Activated T-helper 17 cell treated with anti-CD3 and anti-CD28 coated beads, Interleukin-2, amount 50 U/mL, for 72 hours (primary cell): ENCODE data around the gene ANO1. TPM values are rescaled to one million over a fixed set of nuclear protein-coding genes. Genes with fewer than 3 reads are reported as not detected.

Source experiments
- ATAC-seq: fragments of 150-1000 bp; cut with Tn5 transposase; replicated peaks from 2 replicates; pipeline ENCODE4 v1.10.0; 2021; ENCODE audit warnings: mild to moderate bottlenecking, moderate library complexity
- H3K27ac Mint-ChIP-seq: one replicate; pipeline ENCODE4 v1.8.0; 2022; ENCODE audit warnings: mixed read lengths
- H3K27me3 Mint-ChIP-seq: one replicate; pipeline ENCODE4 v1.8.0; 2022; ENCODE audit warnings: mixed read lengths
- H3K36me3 Mint-ChIP-seq: one replicate; pipeline ENCODE4 v1.8.0; 2022; ENCODE audit warnings: low read depth, mild to moderate bottlenecking, mixed read lengths
- H3K4me1 Mint-ChIP-seq: one replicate; pipeline ENCODE4 v1.8.0; 2022; ENCODE audit warnings: mixed read lengths
- H3K4me3 Mint-ChIP-seq: one replicate; pipeline ENCODE4 v1.8.0; 2022; ENCODE audit warnings: mild to moderate bottlenecking, mixed read lengths
- H3K9me3 Mint-ChIP-seq: one replicate; pipeline ENCODE4 v1.8.0; 2022; ENCODE audit warnings: mixed read lengths
- total RNA-seq, 2 donors: library from RNA; stranded (reverse); gene quantifications; one replicate each; pipeline ENCODE4 v1.2.3, GENCODE V29; 2022

ANO1 gene
- total RNA-seq, 2 donors from 2014 or later, result 0.09 to 0.11 TPM

GRCh38 chr11:70117567-70118145, 39.5 kb downstream of the ANO1 start:
- no peak for ATAC-seq
- Mint-ChIP-seq H3K27me3 (peaks cover 28% of the 10 kb centered on the region), H3K9me3 (peaks cover 4% of the 10 kb centered on the region), H3K27ac (no peak overlapping the region), H3K4me3 (no peak overlapping the region), H3K36me3 (no peaks in the 10 kb centered on the region), H3K4me1 (peaks cover 6% of the 10 kb centered on the region)

- Mint-ChIP-seq H3K4me3 (no peak overlapping the region), H3K36me3 (no peaks in the 10 kb centered on the region), H3K27ac (no peak overlapping the region), H3K9me3 (peaks cover 4% of the 10 kb centered on the region), H3K4me1 (peaks cover 6% of the 10 kb centered on the region), H3K27me3 (peaks cover 28% of the 10 kb centered on the region)
- ATAC-seq, result no peak
Measured at GRCh38 chr11:70118642-70119041, 40.5 kb downstream of the ANO1 start.

- Mint-ChIP-seq H3K27ac (no peak overlapping the region), H3K27me3 (peaks cover 33% of the 10 kb centered on the region), H3K36me3 (no peaks in the 10 kb centered on the region), H3K4me1 (peaks cover 6% of the 10 kb centered on the region), H3K9me3 (peaks cover 4% of the 10 kb centered on the region), H3K4me3 (no peak overlapping the region)
- no peak for ATAC-seq
Measured at GRCh38 chr11:70119502-70119901, 41.4 kb downstream of the ANO1 start.

- no peaks in the 10 kb centered on the region for H3K36me3 Mint-ChIP-seq
- H3K4me3 Mint-ChIP-seq, result no peak overlapping the region
- H3K4me1 Mint-ChIP-seq, result peaks cover 6% of the 10 kb centered on the region
- H3K27ac Mint-ChIP-seq, result no peak overlapping the region
- peaks cover 4% of the 10 kb centered on the region for H3K9me3 Mint-ChIP-seq
- peaks cover 33% of the 10 kb centered on the region for H3K27me3 Mint-ChIP-seq
- no peak for ATAC-seq
Measured at GRCh38 chr11:70120674-70121073, 42.6 kb downstream of the ANO1 start.

- ATAC-seq, result no peak
- Mint-ChIP-seq H3K4me3 (no peak overlapping the region), H3K27ac (no peak overlapping the region), H3K36me3 (no peaks in the 10 kb centered on the region), H3K4me1 (peaks cover 6% of the 10 kb centered on the region), H3K9me3 (peaks cover 4% of the 10 kb centered on the region), H3K27me3 (peaks cover 26% of the 10 kb centered on the region)
Measured at GRCh38 chr11:70122490-70123198, 44.5 kb downstream of the ANO1 start.

GRCh38 chr11:70123711-70124110, 45.6 kb downstream of the ANO1 start:
- Mint-ChIP-seq H3K27ac (no peak overlapping the region), H3K4me3 (no peak overlapping the region), H3K36me3 (no peaks in the 10 kb centered on the region), H3K4me1 (peaks cover 6% of the 10 kb centered on the region), H3K9me3 (peaks cover 4% of the 10 kb centered on the region), H3K27me3 (peaks cover 20% of the 10 kb centered on the region)
- ATAC-seq, result no peak

- Mint-ChIP-seq H3K27me3 (peaks cover 14% of the 10 kb centered on the region), H3K27ac (no peak overlapping the region), H3K4me1 (peaks cover 6% of the 10 kb centered on the region), H3K4me3 (no peak overlapping the region), H3K36me3 (no peaks in the 10 kb centered on the region), H3K9me3 (peaks cover 2% of the 10 kb centered on the region)
- ATAC-seq, result no peak
Measured at GRCh38 chr11:70124321-70125000, 46.3 kb downstream of the ANO1 start.

- peaks cover 5% of the 10 kb centered on the region for H3K27me3 Mint-ChIP-seq
- H3K4me3 Mint-ChIP-seq, result no peak overlapping the region
- no peaks in the 10 kb centered on the region for H3K36me3 Mint-ChIP-seq
- no peaks in the 10 kb centered on the region for H3K9me3 Mint-ChIP-seq
- no peak for ATAC-seq
- no peak overlapping the region for H3K27ac Mint-ChIP-seq
- H3K4me1 Mint-ChIP-seq, result peaks cover under 1% of the 10 kb centered on the region
Measured at GRCh38 chr11:70126494-70126893, 48.4 kb downstream of the ANO1 start.

GRCh38 chr11:70127653-70128434, 49.7 kb downstream of the ANO1 start:
- H3K27me3 Mint-ChIP-seq, result peaks cover 4% of the 10 kb centered on the region
- H3K27ac Mint-ChIP-seq, result no peak overlapping the region
- no peaks in the 10 kb centered on the region for H3K36me3 Mint-ChIP-seq
- H3K4me1 Mint-ChIP-seq, result no peaks in the 10 kb centered on the region
- H3K9me3 Mint-ChIP-seq, result no peaks in the 10 kb centered on the region
- no peak for ATAC-seq
- no peak overlapping the region for H3K4me3 Mint-ChIP-seq

- Mint-ChIP-seq H3K4me3 (no peak overlapping the region), H3K36me3 (no peaks in the 10 kb centered on the region), H3K27me3 (peaks cover 4% of the 10 kb centered on the region), H3K9me3 (no peaks in the 10 kb centered on the region), H3K27ac (no peak overlapping the region), H3K4me1 (no peaks in the 10 kb centered on the region)
- no peak for ATAC-seq
Measured at GRCh38 chr11:70128435-70128906, 50.4 kb downstream of the ANO1 start.

- no peak overlapping the region for H3K4me3 Mint-ChIP-seq
- H3K9me3 Mint-ChIP-seq, result no peaks in the 10 kb centered on the region
- no peak overlapping the region for H3K27ac Mint-ChIP-seq
Measured at GRCh38 chr11:70129051-70129592, 51.0 kb downstream of the ANO1 start.

GRCh38 chr11:70130636-70131035, 52.5 kb downstream of the ANO1 start:
- no peak for ATAC-seq
- Mint-ChIP-seq H3K4me3 (no peak overlapping the region), H3K36me3 (no peaks in the 10 kb centered on the region), H3K27ac (no peak overlapping the region), H3K4me1 (no peaks in the 10 kb centered on the region), H3K9me3 (no peaks in the 10 kb centered on the region), H3K27me3 (no peaks in the 10 kb centered on the region)

More at GRCh38 chr11:70129051-70129592, 51.0 kb downstream of the ANO1 start:
- Mint-ChIP-seq H3K36me3 (no peaks in the 10 kb centered on the region), H3K27me3 (peaks cover 1% of the 10 kb centered on the region), H3K4me1 (no peaks in the 10 kb centered on the region)
- ATAC-seq, result no peak

GRCh38 chr11:70131606-70132190, 53.6 kb downstream of the ANO1 start:
- Mint-ChIP-seq H3K4me3 (no peak overlapping the region), H3K36me3 (no peaks in the 10 kb centered on the region), H3K27ac (no peak overlapping the region), H3K4me1 (no peaks in the 10 kb centered on the region), H3K27me3 (no peaks in the 10 kb centered on the region), H3K9me3 (no peaks in the 10 kb centered on the region)
- no peak for ATAC-seq

GRCh38 chr11:70132641-70133040, 54.5 kb downstream of the ANO1 start:
- Mint-ChIP-seq H3K4me3 (no peak overlapping the region), H3K27me3 (no peaks in the 10 kb centered on the region), H3K4me1 (no peaks in the 10 kb centered on the region), H3K27ac (no peak overlapping the region), H3K36me3 (no peaks in the 10 kb centered on the region), H3K9me3 (no peaks in the 10 kb centered on the region)
- ATAC-seq, result no peak
